B cell (primary cell): ENCODE results near the gene ZCCHC7. TPM values are rescaled to one million over a fixed set of nuclear protein-coding genes. Genes with fewer than 3 reads are reported as not detected.
"Not testable (repeated sequence)": the region's sequence is repeated elsewhere in the genome, so short reads cannot be mapped to it uniquely, and the experiment has no call there.

Source experiments
- ATAC-seq: fragments of 200-7000 bp; cut with Tn5 transposase; one replicate; pipeline ENCODE4 v1.10.0; 2021; ENCODE audit warnings: low read depth, mild to moderate bottlenecking, moderate number of reproducible peaks, moderate library complexity
- CTCF ChIA-PET: fragments of 350-600 bp; sonication (Branson Sonifier 250); formaldehyde crosslinking; loops from one replicate; lab custom pipeline; 2021; ENCODE audit warnings: antibody characterized with exemption, inconsistent platforms; lab: Charles Lee
- POLR2A ChIA-PET: fragments of 350-600 bp; sonication (Branson Sonifier 250); formaldehyde crosslinking; loops from one replicate; lab custom pipeline; 2021; ENCODE audit warnings: antibody characterized with exemption; lab: Charles Lee
- DNase-seq: peaks from one replicate; pipeline ENCODE4 v3.0.0; 2013
- H2AFZ ChIP-seq: 2 replicates; pipeline ENCODE4 v1.6.1; 2012; ENCODE audit warnings: mild to moderate bottlenecking, low read depth, low read length; ENCODE audit not compliant: insufficient read depth, poor library complexity, severe bottlenecking
- H3K27ac ChIP-seq, 2 donors: 1 replicate in 1 of 2; 2 replicates in 1 of 2; pipeline ENCODE4 v1.5.1; 2012 to 2013; ENCODE audit warnings: low read length in 2 of 2, mild to moderate bottlenecking in 2 of 2, moderate library complexity in 1 of 2
- H3K27me3 ChIP-seq, 4 experiments: fragments of 200-600 bp in 1 of 4; sonication (generic) in 1 of 4; replicated peaks in 1 of 4; 1 replicate in 2 of 4; 2 replicates in 2 of 4; pipeline versions ENCODE4 v1.6.1 to v1.7.0; 2013 to 2016; ENCODE audit warnings: low read length in 3 of 4, mild to moderate bottlenecking in 2 of 4, mixed read lengths in 1 of 4, moderate library complexity in 1 of 4; ENCODE audit not compliant: insufficient read depth in 4 of 4, control insufficient read depth in 3 of 4; ENCODE audit errors: control extremely low read depth in 1 of 4
- H3K36me3 ChIP-seq, 2 experiments: replicated peaks in 1 of 2; 1 replicate in 1 of 2; 2 replicates in 1 of 2; pipeline versions ENCODE4 v1.6.1 to v1.7.1; 2013; ENCODE audit warnings: low read length in 1 of 2; ENCODE audit not compliant: insufficient read depth in 2 of 2, control insufficient read depth in 1 of 2; ENCODE audit errors: control extremely low read depth in 1 of 2, extremely low read depth in 1 of 2
- H3K4me1 ChIP-seq, 2 donors: fragments of 200-600 bp in 1 of 2; sonication (generic) in 1 of 2; 1 replicate in 1 of 2; 2 replicates in 1 of 2; pipeline versions ENCODE4 v1.5.1 to v1.6.1; 2013 to 2017; ENCODE audit warnings: low read length in 2 of 2; ENCODE audit not compliant: control insufficient read depth in 2 of 2, insufficient read depth in 2 of 2
- H3K4me2 ChIP-seq: replicated peaks from 2 replicates; pipeline ENCODE3; 2012; ENCODE audit warnings: mild to moderate bottlenecking, low read depth, low read length; ENCODE audit not compliant: poor library complexity, severe bottlenecking
- H3K4me3 ChIP-seq, 5 experiments: fragments of 200-600 bp in 1 of 5; sonication (generic) in 1 of 5; 1 replicate in 3 of 5; 2 replicates in 2 of 5; pipeline versions ENCODE4 v1.5.1 to v1.7.0; 2011 to 2016; ENCODE audit warnings: low read length in 4 of 5, mild to moderate bottlenecking in 4 of 5, low read depth in 2 of 5, control low read depth in 1 of 5, moderate library complexity in 1 of 5; ENCODE audit not compliant: insufficient read depth in 1 of 5; ENCODE audit errors: control extremely low read depth in 1 of 5, extremely low read depth in 1 of 5
- H3K79me2 ChIP-seq: fragments of 200-600 bp; sonication (generic); one replicate; pipeline ENCODE4 v1.6.0; 2016; ENCODE audit warnings: low read length; ENCODE audit not compliant: control insufficient read depth, insufficient read depth
- H3K9ac ChIP-seq: fragments of 200-600 bp; sonication (generic); 2 replicates; pipeline ENCODE4 v1.6.1; 2017; ENCODE audit warnings: mild to moderate bottlenecking, low read length, moderate library complexity
- H3K9me3 ChIP-seq, 3 donors: one replicate each; pipeline versions ENCODE4 v1.6.1 to v1.7.1; 2013; ENCODE audit warnings: low read length in 2 of 3; ENCODE audit not compliant: control insufficient read depth in 2 of 3, insufficient read depth in 1 of 3; ENCODE audit errors: control extremely low read depth in 1 of 3
- H4K20me1 ChIP-seq: 2 replicates; pipeline ENCODE4 v1.6.0; 2012; ENCODE audit warnings: mild to moderate bottlenecking, low read length; ENCODE audit not compliant: insufficient read depth, control insufficient read depth, poor library complexity, severe bottlenecking
- H3K27ac Mint-ChIP-seq: one replicate; pipeline ENCODE4 v1.8.0; 2021; ENCODE audit warnings: mixed read lengths
- H3K27me3 Mint-ChIP-seq: one replicate; pipeline ENCODE4 v1.8.0; 2021; ENCODE audit warnings: mixed read lengths
- H3K4me1 Mint-ChIP-seq: one replicate; pipeline ENCODE4 v1.8.0; 2021; ENCODE audit warnings: mixed read lengths
- H3K4me3 Mint-ChIP-seq: one replicate; pipeline ENCODE4 v1.8.0; 2021; ENCODE audit warnings: mixed read lengths
- H3K9me3 Mint-ChIP-seq: one replicate; pipeline ENCODE4 v1.8.0; 2022; ENCODE audit warnings: mixed read lengths; ENCODE audit not compliant: insufficient read depth
- EZH2 ChIP-seq: IDR thresholded peaks from 2 replicates; pipeline ENCODE4 v1.6.1; 2012; ENCODE audit warnings: borderline replicate concordance, low read depth, mild to moderate bottlenecking, moderate library complexity, low read length; ENCODE audit not compliant: insufficient read depth, poor library complexity, severe bottlenecking
- WGBS: methylation state at CpG from one replicate; pipeline ENCODE4 v1.1.5; 2013; ENCODE audit warnings: missing lambda C conversion rate; ENCODE audit not compliant: insufficient coverage; 5-methylcytosine and 5-hydroxymethylcytosine counted together
- intact Hi-C: fragments of 100-400 bp; cut with micrococcal nuclease; formaldehyde crosslinking; loops from one replicate; pipeline ENCODE4 v1.10.0; 2022
- polyA plus RNA-seq: library from polyadenylated mRNA; depleted of rRNA; stranded (reverse); fragments of >200 nt; gene quantifications from 2 replicates; pipeline ENCODE4 v1.2.3, GENCODE V29; 2012
- total RNA-seq, 2 donors: library from RNA; stranded (reverse); fragments of 120-200 nt in 1 of 2; gene quantifications; 1 replicate in 1 of 2; 2 replicates in 1 of 2; pipeline versions ENCODE4 v1.2.3 to v1.2.4, GENCODE V29; 2013 to 2022
- TF ChIP-seq, protein P1 (sequence below): fragments of 200-600 bp; IDR thresholded peaks from one replicate; pipeline ENCODE4 v1.8.0; 2022; ENCODE audit warnings: antibody characterized with exemption, mild to moderate bottlenecking

The ZCCHC7 gene
- total and polyA plus RNA-seq, 2 donors (not counting 1 experiment from before 2014, with no cell fraction given), result 56.3 to 83.5 TPM

DNA sequence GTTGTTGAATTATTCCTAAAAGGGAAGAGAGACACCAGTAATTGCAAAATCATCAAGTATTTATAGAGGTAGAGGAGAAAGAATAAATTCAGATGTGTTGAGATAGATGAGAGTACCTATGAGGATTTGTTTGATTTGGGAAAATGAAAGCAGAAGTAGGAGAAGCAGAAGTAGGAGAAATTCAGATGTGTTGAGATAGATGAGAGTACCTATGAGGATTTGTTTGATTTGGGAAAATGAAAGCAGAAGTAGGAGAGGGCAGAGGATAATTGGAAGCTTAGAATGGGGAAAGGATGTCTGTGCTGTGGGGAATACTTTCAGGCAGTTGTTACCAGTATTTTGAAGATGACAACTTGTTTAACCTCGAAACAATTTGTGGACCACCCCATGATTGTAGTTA lies 35.1 kb upstream of the ZCCHC7 start:
- Mint-ChIP-seq H3K27ac (peak overlapping the region; percentile 57), H3K9me3 (no peaks in the 10 kb centered on the region), H3K4me1 (peaks cover 82% of the 10 kb centered on the region), H3K4me3 (peak overlapping the region; percentile 46), H3K27me3 (no peaks in the 10 kb centered on the region)
- TF ChIP-seq EZH2, result no peak
- TF ChIP-seq, protein P1, sequence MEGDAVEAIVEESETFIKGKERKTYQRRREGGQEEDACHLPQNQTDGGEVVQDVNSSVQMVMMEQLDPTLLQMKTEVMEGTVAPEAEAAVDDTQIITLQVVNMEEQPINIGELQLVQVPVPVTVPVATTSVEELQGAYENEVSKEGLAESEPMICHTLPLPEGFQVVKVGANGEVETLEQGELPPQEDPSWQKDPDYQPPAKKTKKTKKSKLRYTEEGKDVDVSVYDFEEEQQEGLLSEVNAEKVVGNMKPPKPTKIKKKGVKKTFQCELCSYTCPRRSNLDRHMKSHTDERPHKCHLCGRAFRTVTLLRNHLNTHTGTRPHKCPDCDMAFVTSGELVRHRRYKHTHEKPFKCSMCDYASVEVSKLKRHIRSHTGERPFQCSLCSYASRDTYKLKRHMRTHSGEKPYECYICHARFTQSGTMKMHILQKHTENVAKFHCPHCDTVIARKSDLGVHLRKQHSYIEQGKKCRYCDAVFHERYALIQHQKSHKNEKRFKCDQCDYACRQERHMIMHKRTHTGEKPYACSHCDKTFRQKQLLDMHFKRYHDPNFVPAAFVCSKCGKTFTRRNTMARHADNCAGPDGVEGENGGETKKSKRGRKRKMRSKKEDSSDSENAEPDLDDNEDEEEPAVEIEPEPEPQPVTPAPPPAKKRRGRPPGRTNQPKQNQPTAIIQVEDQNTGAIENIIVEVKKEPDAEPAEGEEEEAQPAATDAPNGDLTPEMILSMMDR, result no peak
- CTCF ChIA-PET, result no interaction called here
- H3K4me2 ChIP-seq, result peak overlapping the region; percentile 24
- intact Hi-C loops, result no loop called here
- peaks cover 13 to 34% of the 10 kb centered on the region in 2 experiments for H3K36me3 ChIP-seq
- no peak overlapping the region for H2AFZ ChIP-seq
- H3K9ac ChIP-seq, result no peak overlapping the region
- peak; percentile 38 for DNase-seq
- H3K27ac ChIP-seq, result peak overlapping the region in 1 of 2 donors; percentile 70
- POLR2A ChIA-PET, result no interaction called here
- H3K79me2 ChIP-seq, result peaks cover 94% of the 10 kb centered on the region
- H3K4me3 ChIP-seq, result no peak overlapping the region
- no peaks in the 10 kb centered on the region for H3K9me3 ChIP-seq
- peaks cover 39 to 52% of the 10 kb centered on the region in 2 donors for H3K4me1 ChIP-seq
- WGBS, result no CpG with 5 or more reads among the region's 1 CpG
- no peaks in the 10 kb centered on the region for H3K27me3 ChIP-seq
- ATAC-seq, result no peak
- H4K20me1 ChIP-seq, result no peaks in the 10 kb centered on the region

- peaks cover 18% of the 10 kb centered on the region for H3K4me1 Mint-ChIP-seq
- H3K27me3 ChIP-seq, H3K4me2 ChIP-seq, H3K9me3 Mint-ChIP-seq, H3K27me3 Mint-ChIP-seq, POLR2A ChIA-PET, H3K27ac Mint-ChIP-seq, H3K27ac ChIP-seq, H2AFZ ChIP-seq, ATAC-seq, intact Hi-C loops, H3K4me3 ChIP-seq, H4K20me1 ChIP-seq, H3K4me1 ChIP-seq, H3K4me3 Mint-ChIP-seq, H3K9ac ChIP-seq, H3K9me3 ChIP-seq, DNase-seq, CTCF ChIA-PET: not testable (repeated sequence)
- no CpG with 5 or more reads among the region's 5 CpGs for WGBS
- H3K79me2 ChIP-seq, result peaks cover 69% of the 10 kb centered on the region
- peaks cover 2 to 19% of the 10 kb centered on the region in 2 experiments for H3K36me3 ChIP-seq
Measured at GRCh38 chr9:37092714-37093295, 27.6 kb upstream of the ZCCHC7 start.
